Neural cell (in vitro differentiated cells): ENCODE measurements around the gene PIK3R3.

Source experiments
- EP300 ChIP-seq: fragments of 450-650 bp; conservative IDR thresholded peaks from 2 replicates; pipeline ENCODE4 v1.6.1; 2014; ENCODE audit warnings: antibody characterized with exemption, mild to moderate bottlenecking, moderate library complexity; ENCODE audit not compliant: poor library complexity, severe bottlenecking
- MXI1 ChIP-seq: fragments of 450-650 bp; conservative IDR thresholded peaks from 2 replicates; pipeline ENCODE4 v1.6.1; 2014; ENCODE audit warnings: antibody characterized with exemption, mild to moderate bottlenecking; ENCODE audit not compliant: poor library complexity, severe bottlenecking
- RAD21 ChIP-seq: fragments of 450-650 bp; conservative IDR thresholded peaks from 2 replicates; pipeline ENCODE4 v1.6.1; 2014; ENCODE audit warnings: antibody characterized with exemption, mild to moderate bottlenecking, moderate library complexity
- TAF1 ChIP-seq: IDR thresholded peaks from 2 replicates; pipeline ENCODE4 v1.6.1; 2012; ENCODE audit warnings: low read depth
- TF ChIP-seq, protein P1 (sequence below): fragments of 450-650 bp; IDR thresholded peaks from 2 replicates; pipeline ENCODE4 v1.5.1; 2014; ENCODE audit warnings: antibody characterized with exemption, mild to moderate bottlenecking, moderate library complexity; ENCODE audit not compliant: poor library complexity, severe bottlenecking
- TF ChIP-seq, protein P2 (sequence below): IDR thresholded peaks from 2 replicates; pipeline ENCODE4 v1.6.1; 2012; ENCODE audit warnings: borderline replicate concordance

DNA sequence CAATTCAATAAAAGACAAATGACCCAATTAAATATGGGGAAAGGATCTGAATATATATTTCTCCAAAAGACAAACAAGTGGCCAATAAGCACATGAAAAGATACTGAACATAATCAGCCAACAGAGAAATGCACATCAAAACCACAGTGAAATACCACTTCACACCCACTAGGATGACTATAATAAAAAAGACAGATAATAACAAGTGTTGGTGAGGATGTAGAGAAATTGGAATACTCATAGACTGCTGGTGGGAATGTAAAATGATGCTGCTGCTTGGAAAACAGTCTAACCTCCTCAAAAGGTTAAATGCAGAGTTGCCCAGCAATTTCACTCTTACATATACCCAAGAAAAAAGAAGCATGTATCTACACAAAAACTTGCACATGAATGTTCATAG is 48.9 kb downstream of the PIK3R3 start:
- TF ChIP-seq, protein P1, sequence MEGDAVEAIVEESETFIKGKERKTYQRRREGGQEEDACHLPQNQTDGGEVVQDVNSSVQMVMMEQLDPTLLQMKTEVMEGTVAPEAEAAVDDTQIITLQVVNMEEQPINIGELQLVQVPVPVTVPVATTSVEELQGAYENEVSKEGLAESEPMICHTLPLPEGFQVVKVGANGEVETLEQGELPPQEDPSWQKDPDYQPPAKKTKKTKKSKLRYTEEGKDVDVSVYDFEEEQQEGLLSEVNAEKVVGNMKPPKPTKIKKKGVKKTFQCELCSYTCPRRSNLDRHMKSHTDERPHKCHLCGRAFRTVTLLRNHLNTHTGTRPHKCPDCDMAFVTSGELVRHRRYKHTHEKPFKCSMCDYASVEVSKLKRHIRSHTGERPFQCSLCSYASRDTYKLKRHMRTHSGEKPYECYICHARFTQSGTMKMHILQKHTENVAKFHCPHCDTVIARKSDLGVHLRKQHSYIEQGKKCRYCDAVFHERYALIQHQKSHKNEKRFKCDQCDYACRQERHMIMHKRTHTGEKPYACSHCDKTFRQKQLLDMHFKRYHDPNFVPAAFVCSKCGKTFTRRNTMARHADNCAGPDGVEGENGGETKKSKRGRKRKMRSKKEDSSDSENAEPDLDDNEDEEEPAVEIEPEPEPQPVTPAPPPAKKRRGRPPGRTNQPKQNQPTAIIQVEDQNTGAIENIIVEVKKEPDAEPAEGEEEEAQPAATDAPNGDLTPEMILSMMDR = no peak
- TF ChIP-seq, protein P2, sequence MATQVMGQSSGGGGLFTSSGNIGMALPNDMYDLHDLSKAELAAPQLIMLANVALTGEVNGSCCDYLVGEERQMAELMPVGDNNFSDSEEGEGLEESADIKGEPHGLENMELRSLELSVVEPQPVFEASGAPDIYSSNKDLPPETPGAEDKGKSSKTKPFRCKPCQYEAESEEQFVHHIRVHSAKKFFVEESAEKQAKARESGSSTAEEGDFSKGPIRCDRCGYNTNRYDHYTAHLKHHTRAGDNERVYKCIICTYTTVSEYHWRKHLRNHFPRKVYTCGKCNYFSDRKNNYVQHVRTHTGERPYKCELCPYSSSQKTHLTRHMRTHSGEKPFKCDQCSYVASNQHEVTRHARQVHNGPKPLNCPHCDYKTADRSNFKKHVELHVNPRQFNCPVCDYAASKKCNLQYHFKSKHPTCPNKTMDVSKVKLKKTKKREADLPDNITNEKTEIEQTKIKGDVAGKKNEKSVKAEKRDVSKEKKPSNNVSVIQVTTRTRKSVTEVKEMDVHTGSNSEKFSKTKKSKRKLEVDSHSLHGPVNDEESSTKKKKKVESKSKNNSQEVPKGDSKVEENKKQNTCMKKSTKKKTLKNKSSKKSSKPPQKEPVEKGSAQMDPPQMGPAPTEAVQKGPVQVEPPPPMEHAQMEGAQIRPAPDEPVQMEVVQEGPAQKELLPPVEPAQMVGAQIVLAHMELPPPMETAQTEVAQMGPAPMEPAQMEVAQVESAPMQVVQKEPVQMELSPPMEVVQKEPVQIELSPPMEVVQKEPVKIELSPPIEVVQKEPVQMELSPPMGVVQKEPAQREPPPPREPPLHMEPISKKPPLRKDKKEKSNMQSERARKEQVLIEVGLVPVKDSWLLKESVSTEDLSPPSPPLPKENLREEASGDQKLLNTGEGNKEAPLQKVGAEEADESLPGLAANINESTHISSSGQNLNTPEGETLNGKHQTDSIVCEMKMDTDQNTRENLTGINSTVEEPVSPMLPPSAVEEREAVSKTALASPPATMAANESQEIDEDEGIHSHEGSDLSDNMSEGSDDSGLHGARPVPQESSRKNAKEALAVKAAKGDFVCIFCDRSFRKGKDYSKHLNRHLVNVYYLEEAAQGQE = no peak
- TF ChIP-seq RAD21 = no peak
- no peak for TF ChIP-seq TAF1
- TF ChIP-seq MXI1 = no peak
- TF ChIP-seq EP300 = no peak
